ENCODE measurements around the gene ARHGEF28. TPM values are rescaled to one million over a fixed set of nuclear protein-coding genes. Genes with fewer than 3 reads are reported as not detected.

Gene ARHGEF28
- total RNA-seq, 1 donor from 2014 or later, result 9.3 TPM

DNA sequence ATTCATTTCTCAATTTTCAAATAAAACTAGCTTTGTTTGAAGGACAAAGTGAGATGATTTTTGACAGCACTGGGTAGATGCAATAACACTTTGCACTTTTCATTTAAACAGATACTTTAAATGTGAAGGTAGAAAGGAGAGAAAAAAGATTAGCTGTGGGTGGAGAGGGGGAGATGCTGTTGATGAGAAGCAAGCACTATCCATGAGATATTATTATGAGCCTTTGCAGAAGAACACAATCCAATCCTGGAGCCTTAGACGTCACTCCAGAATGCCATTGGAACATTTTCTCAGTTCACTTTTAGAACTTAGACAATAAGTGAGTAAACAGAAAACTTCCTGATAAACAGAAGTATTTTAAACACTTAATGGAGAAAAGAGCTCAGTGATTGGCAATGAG lies 351.1 kb downstream of the ARHGEF28 start:
- no peak for DNase-seq (ENCODE audit: low spot score)
- H3K4me1 Mint-ChIP-seq (ENCODE audit: low read depth), result no peaks in the 10 kb centered on the region
- TF ChIP-seq, protein P1, sequence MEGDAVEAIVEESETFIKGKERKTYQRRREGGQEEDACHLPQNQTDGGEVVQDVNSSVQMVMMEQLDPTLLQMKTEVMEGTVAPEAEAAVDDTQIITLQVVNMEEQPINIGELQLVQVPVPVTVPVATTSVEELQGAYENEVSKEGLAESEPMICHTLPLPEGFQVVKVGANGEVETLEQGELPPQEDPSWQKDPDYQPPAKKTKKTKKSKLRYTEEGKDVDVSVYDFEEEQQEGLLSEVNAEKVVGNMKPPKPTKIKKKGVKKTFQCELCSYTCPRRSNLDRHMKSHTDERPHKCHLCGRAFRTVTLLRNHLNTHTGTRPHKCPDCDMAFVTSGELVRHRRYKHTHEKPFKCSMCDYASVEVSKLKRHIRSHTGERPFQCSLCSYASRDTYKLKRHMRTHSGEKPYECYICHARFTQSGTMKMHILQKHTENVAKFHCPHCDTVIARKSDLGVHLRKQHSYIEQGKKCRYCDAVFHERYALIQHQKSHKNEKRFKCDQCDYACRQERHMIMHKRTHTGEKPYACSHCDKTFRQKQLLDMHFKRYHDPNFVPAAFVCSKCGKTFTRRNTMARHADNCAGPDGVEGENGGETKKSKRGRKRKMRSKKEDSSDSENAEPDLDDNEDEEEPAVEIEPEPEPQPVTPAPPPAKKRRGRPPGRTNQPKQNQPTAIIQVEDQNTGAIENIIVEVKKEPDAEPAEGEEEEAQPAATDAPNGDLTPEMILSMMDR (IDR thresholded peaks at IDR 0.05), result no peak
- H3K27ac Mint-ChIP-seq (ENCODE audit: unreplicated experiment), result no peak overlapping the region
- no peaks in the 10 kb centered on the region for H3K27me3 Mint-ChIP-seq (ENCODE audit: low read depth)
- no peaks in the 10 kb centered on the region for H3K36me3 Mint-ChIP-seq (ENCODE audit: low read depth)
- no peaks in the 10 kb centered on the region for H3K9me3 Mint-ChIP-seq (ENCODE audit: low read depth)
- no peak overlapping the region for H3K4me3 Mint-ChIP-seq (ENCODE audit: unreplicated experiment)

DNA sequence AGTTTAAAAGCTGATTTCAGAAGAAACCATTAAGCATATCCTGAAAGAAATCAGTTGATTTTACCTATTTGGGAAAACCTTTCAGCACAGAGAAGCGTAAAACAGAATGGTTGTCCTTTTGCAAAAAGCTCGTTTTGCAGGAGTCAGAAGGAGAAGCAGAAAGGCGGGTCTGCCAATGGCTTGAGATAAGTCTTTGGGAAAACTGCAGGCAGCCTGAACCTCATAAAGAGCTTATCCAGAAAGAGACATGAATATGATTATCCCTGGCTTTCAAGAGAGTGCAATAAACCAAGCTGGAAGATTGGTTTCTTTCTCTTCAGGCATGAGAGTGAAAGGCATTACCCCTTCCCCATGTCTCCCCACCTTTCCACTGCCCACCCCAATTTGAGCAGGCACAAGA lies 353.3 kb downstream of the ARHGEF28 start:
- DNase-seq (ENCODE audit: low spot score), result no peak
- TF ChIP-seq, protein P1 (IDR thresholded peaks at IDR 0.05), result no peak
- no peaks in the 10 kb centered on the region for H3K9me3 Mint-ChIP-seq (ENCODE audit: low read depth)
- H3K4me3 Mint-ChIP-seq (ENCODE audit: unreplicated experiment), result no peak overlapping the region
- no peaks in the 10 kb centered on the region for H3K27me3 Mint-ChIP-seq (ENCODE audit: low read depth)
- H3K36me3 Mint-ChIP-seq (ENCODE audit: low read depth), result no peaks in the 10 kb centered on the region
- no peaks in the 10 kb centered on the region for H3K4me1 Mint-ChIP-seq (ENCODE audit: low read depth)
- no peak overlapping the region for H3K27ac Mint-ChIP-seq (ENCODE audit: unreplicated experiment)

DNA sequence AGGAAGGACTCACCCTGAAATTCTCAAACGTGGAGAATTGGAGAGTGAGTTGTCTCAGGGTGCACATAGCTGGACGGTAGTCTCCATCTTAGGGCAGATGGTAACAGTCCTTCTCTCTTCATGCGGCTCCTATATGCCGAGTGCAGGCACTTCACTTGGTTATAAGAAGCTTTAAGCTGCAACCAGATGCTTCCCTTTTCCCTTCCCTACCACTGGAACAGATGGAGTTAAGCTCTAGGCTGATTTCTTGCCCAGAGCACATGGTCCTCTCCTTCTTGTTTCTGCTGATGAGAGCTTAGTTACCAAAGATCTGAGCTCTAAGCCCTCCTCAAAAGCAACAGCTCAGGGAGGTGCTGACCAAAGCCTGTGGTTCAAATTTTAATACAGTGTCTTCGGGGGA lies 355.7 kb downstream of the ARHGEF28 start:
- no peaks in the 10 kb centered on the region for H3K4me1 Mint-ChIP-seq (ENCODE audit: low read depth)
- no peak overlapping the region for H3K4me3 Mint-ChIP-seq (ENCODE audit: unreplicated experiment)
- H3K36me3 Mint-ChIP-seq (ENCODE audit: low read depth), result no peaks in the 10 kb centered on the region
- TF ChIP-seq, protein P1 (IDR thresholded peaks at IDR 0.05), result no peak
- no peaks in the 10 kb centered on the region for H3K27me3 Mint-ChIP-seq (ENCODE audit: low read depth)
- H3K9me3 Mint-ChIP-seq (ENCODE audit: low read depth), result no peaks in the 10 kb centered on the region
- no peak overlapping the region for H3K27ac Mint-ChIP-seq (ENCODE audit: unreplicated experiment)
- no peak for DNase-seq (ENCODE audit: low spot score)

DNA sequence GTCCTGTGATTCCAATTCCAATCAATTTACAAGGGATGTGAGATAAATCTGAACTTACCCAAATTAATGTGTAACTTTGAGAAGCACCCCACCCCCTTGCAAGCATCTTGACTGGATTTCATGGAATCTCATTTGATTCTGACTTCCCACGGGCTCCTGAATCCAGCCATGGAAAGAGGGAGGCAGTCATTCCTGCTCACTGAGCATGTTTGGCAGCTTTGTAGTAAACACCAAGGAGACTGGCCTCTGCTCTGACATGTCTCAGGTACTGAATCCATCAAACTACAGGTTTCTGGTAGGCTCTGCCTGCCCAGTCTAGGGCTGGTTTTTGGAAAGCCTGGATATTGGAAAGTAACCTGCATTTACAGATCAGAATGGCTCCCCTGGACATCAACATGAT lies 357.6 kb downstream of the ARHGEF28 start:
- H3K36me3 Mint-ChIP-seq (ENCODE audit: low read depth), result no peaks in the 10 kb centered on the region
- DNase-seq (ENCODE audit: low spot score), result no peak
- TF ChIP-seq, protein P1 (IDR thresholded peaks at IDR 0.05), result no peak

DNA sequence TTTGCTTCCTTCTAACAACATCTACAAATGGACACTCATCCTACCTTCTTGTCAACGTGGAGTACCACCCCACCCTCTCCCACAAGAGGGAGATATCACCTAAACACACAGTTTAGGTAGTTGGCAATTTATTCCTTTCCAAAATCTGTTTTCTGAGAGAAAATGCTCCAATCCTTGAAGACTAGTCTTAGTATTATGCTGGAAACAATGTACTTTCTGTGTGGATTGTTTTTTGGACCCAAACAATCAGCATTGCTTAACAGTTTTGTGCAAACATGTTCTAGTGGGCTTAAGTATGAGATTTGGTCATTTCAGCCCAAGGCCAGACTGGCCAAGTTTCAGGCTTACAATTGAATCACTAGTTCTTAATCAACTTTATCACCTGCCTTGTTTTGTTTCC lies 359.1 kb downstream of the ARHGEF28 start:
- H3K27me3 Mint-ChIP-seq (ENCODE audit: low read depth), result no peaks in the 10 kb centered on the region
- TF ChIP-seq, protein P1 (IDR thresholded peaks at IDR 0.05), result peak; percentile 77
- no peaks in the 10 kb centered on the region for H3K4me1 Mint-ChIP-seq (ENCODE audit: low read depth)
- no peaks in the 10 kb centered on the region for H3K36me3 Mint-ChIP-seq (ENCODE audit: low read depth)
- no peak overlapping the region for H3K4me3 Mint-ChIP-seq (ENCODE audit: unreplicated experiment)
- no peak overlapping the region for H3K27ac Mint-ChIP-seq (ENCODE audit: unreplicated experiment)
- DNase-seq (ENCODE audit: low spot score), result no peak
- H3K9me3 Mint-ChIP-seq (ENCODE audit: low read depth), result no peaks in the 10 kb centered on the region

More for the DNA sequence above, 357.6 kb downstream of the ARHGEF28 start:
- no peak overlapping the region for H3K4me3 Mint-ChIP-seq (ENCODE audit: unreplicated experiment)
- H3K27ac Mint-ChIP-seq (ENCODE audit: unreplicated experiment), result no peak overlapping the region
- no peaks in the 10 kb centered on the region for H3K27me3 Mint-ChIP-seq (ENCODE audit: low read depth)
- no peaks in the 10 kb centered on the region for H3K4me1 Mint-ChIP-seq (ENCODE audit: low read depth)
- no peaks in the 10 kb centered on the region for H3K9me3 Mint-ChIP-seq (ENCODE audit: low read depth)

Measured in chondrocyte (in vitro differentiated cells).